Liver (tissue), 9 donors: ENCODE results near the gene CLCN2. TPM values are rescaled to one million over a fixed set of nuclear protein-coding genes. Genes with fewer than 3 reads are reported as not detected.

Experiments used
- DNase-seq: peaks from one replicate; pipeline ENCODE4 v3.0.0-alpha.2; 2017; ENCODE audit warnings: low spot score
- H3K27ac ChIP-seq, 2 donors: one replicate each; pipeline ENCODE4 v1.7.0; 2013; ENCODE audit warnings: inconsistent platforms in 2 of 2, low read length in 2 of 2, control low read depth in 1 of 2, low read depth in 1 of 2, mild to moderate bottlenecking in 1 of 2
- H3K27me3 ChIP-seq, 4 donors: one replicate each; pipeline versions ENCODE4 v1.6.1 to v1.7.0; 2013; ENCODE audit warnings: low read length in 3 of 4, inconsistent platforms in 1 of 4, mild to moderate bottlenecking in 1 of 4, moderate library complexity in 1 of 4; ENCODE audit not compliant: control insufficient read depth in 4 of 4, insufficient read depth in 4 of 4
- H3K36me3 ChIP-seq, 4 donors: one replicate each; pipeline versions ENCODE4 v1.6.1 to v1.7.0; 2013; ENCODE audit warnings: low read length in 3 of 4, mild to moderate bottlenecking in 3 of 4, low read depth in 1 of 4, moderate library complexity in 1 of 4; ENCODE audit not compliant: control insufficient read depth in 4 of 4, insufficient read depth in 3 of 4
- H3K4me1 ChIP-seq, 4 donors: one replicate each; pipeline versions ENCODE4 v1.6.1 to v1.7.0; 2013; ENCODE audit warnings: low read length in 3 of 4, mild to moderate bottlenecking in 3 of 4, moderate library complexity in 1 of 4; ENCODE audit not compliant: control insufficient read depth in 4 of 4, insufficient read depth in 4 of 4
- H3K4me3 ChIP-seq, 3 donors: one replicate each; pipeline versions ENCODE4 v1.6.1 to v1.7.0; 2013; ENCODE audit warnings: low read length in 3 of 3, control low read depth in 1 of 3, low read depth in 1 of 3, mild to moderate bottlenecking in 1 of 3
- H3K9ac ChIP-seq, 2 donors: one replicate each; pipeline ENCODE4 v1.7.0; 2013; ENCODE audit warnings: low read length in 2 of 2, mild to moderate bottlenecking in 2 of 2, moderate library complexity in 2 of 2, control low read depth in 1 of 2, low read depth in 1 of 2
- H3K9me3 ChIP-seq, 4 donors: one replicate each; pipeline versions ENCODE4 v1.6.1 to v1.7.0; 2013; ENCODE audit warnings: low read length in 3 of 4; ENCODE audit not compliant: control insufficient read depth in 4 of 4
- EGR1 ChIP-seq, 2 donors: IDR thresholded peaks; 2 replicates each; pipeline ENCODE4 v1.6.1; 2016 to 2018; ENCODE audit warnings: antibody characterized with exemption in 2 of 2, low read depth in 2 of 2
- FOXA1 ChIP-seq: IDR thresholded peaks from 2 replicates; pipeline ENCODE4 v1.6.1; 2016; ENCODE audit warnings: antibody characterized with exemption
- FOXA2 ChIP-seq: IDR thresholded peaks from 2 replicates; pipeline ENCODE4 v1.6.1; 2016; ENCODE audit warnings: antibody characterized with exemption
- GABPA ChIP-seq, 2 donors: IDR thresholded peaks in 1 of 2; conservative IDR thresholded peaks in 1 of 2; 2 replicates each; pipeline ENCODE4 v1.6.1; 2016; ENCODE audit warnings: antibody characterized with exemption in 2 of 2, mild to moderate bottlenecking in 1 of 2, moderate library complexity in 1 of 2
- HNF4A ChIP-seq, 2 donors: conservative IDR thresholded peaks; 2 replicates each; pipeline ENCODE4 v1.6.1; 2016; ENCODE audit warnings: antibody characterized with exemption in 2 of 2, mild to moderate bottlenecking in 2 of 2
- HNF4G ChIP-seq: IDR thresholded peaks from 2 replicates; pipeline ENCODE4 v1.6.1; 2016; ENCODE audit warnings: antibody characterized with exemption
- JUND ChIP-seq, 2 donors: IDR thresholded peaks; 2 replicates each; pipeline ENCODE4 v1.6.1; 2016; ENCODE audit warnings: antibody characterized with exemption in 2 of 2
- NR2F2 ChIP-seq: IDR thresholded peaks from 2 replicates; pipeline ENCODE4 v1.6.1; 2016; ENCODE audit warnings: antibody characterized with exemption
- RAD21 ChIP-seq, 2 donors: IDR thresholded peaks; 2 replicates each; pipeline ENCODE4 v1.6.1; 2016; ENCODE audit warnings: antibody characterized with exemption in 2 of 2, mild to moderate bottlenecking in 2 of 2
- REST ChIP-seq: IDR thresholded peaks from 2 replicates; pipeline ENCODE4 v1.6.1; 2016; ENCODE audit warnings: antibody characterized with exemption, mild to moderate bottlenecking
- RXRA ChIP-seq, 2 donors: IDR thresholded peaks; 2 replicates each; pipeline ENCODE4 v1.6.1; 2017 to 2018; ENCODE audit warnings: antibody characterized with exemption in 2 of 2, mild to moderate bottlenecking in 1 of 2
- SP1 ChIP-seq: IDR thresholded peaks from 2 replicates; pipeline ENCODE4 v1.6.1; 2018; ENCODE audit warnings: antibody characterized with exemption, mild to moderate bottlenecking
- TAF1 ChIP-seq: conservative IDR thresholded peaks from 2 replicates; pipeline ENCODE4 v1.6.1; 2016; ENCODE audit warnings: antibody characterized with exemption, mild to moderate bottlenecking
- YY1 ChIP-seq: IDR thresholded peaks from 2 replicates; pipeline ENCODE4 v1.6.1; 2016; ENCODE audit warnings: antibody characterized with exemption, mild to moderate bottlenecking
- ZBTB33 ChIP-seq: IDR thresholded peaks from 2 replicates; pipeline ENCODE4 v1.6.1; 2016; ENCODE audit warnings: antibody characterized with exemption
- WGBS: extraction: QIAGEN DNeasy Blood & Tissue Kit; methylation state at CpG from one replicate; pipeline ENCODE4 v1.1.7; 2013; 5-methylcytosine and 5-hydroxymethylcytosine counted together
- polyA plus RNA-seq, 2 donors: library from polyadenylated mRNA; stranded (reverse) in 1 of 2; unstranded in 1 of 2; fragments of 200-250 nt in 1 of 2; fragments of >200 nt in 1 of 2; fragmentation: Nextera tagmentation in 1 of 2; extraction: Ambion mirVana in 1 of 2; gene quantifications; one replicate each; pipeline versions ENCODE4 v1.2.1 to v1.2.3, GENCODE V29; 2013 to 2015
- total RNA-seq, 2 donors: library from RNA; depleted of rRNA; stranded (reverse); fragments of >200 nt; gene quantifications; one replicate each; pipeline ENCODE4 v1.2.3, GENCODE V29; 2014
- TF ChIP-seq, protein P1 (sequence below): fragments of 150-350 bp; IDR thresholded peaks from 2 replicates; pipeline ENCODE4 v1.5.1; 2017; ENCODE audit warnings: improper control_type of control experiment, low read depth, low read length; ENCODE audit not compliant: missing input control
- donor health status: healthy.
- donor health status: healthy.
- donor health status: healthy.
- donor health status: healthy.
- donor health status: healthy.

CLCN2 gene
- total and polyA plus RNA-seq, 4 donors, result 1.1 to 3.9 (median 2.6) TPM

- H3K4me3 ChIP-seq, result no peak overlapping the region
- no peaks in the 10 kb centered on the region for H3K27me3 ChIP-seq
- peak overlapping the region in 1 of 2 donors; percentile 28 for H3K27ac ChIP-seq
- H3K9me3 ChIP-seq, result no peaks in the 10 kb centered on the region
- 93% methylated on average over 5 of the region's 5 CpGs for WGBS
- no peak for DNase-seq
- H3K36me3 ChIP-seq, result peaks cover 41 to 80% (median 67%) of the 10 kb centered on the region in 4 donors
- H3K9ac ChIP-seq, result no peak overlapping the region
- H3K4me1 ChIP-seq, result peaks cover 20 to 62% (median 59%) of the 10 kb centered on the region in 4 donors
- TF ChIP-seq HNF4A (conservative IDR thresholded peaks at IDR 0.05) (no peak), HNF4G (no peak), ZBTB33 (no peak), FOXA2 (no peak), SP1 (no peak), JUND (IDR thresholded peaks at IDR 0.05) (no peak), EGR1 (IDR thresholded peaks at IDR 0.05; ENCODE audit: low read depth in 2 of 2) (no peak)
Observed at GRCh38 chr3:184321666-184322065, 39.7 kb downstream of the CLCN2 start.

- peak overlapping the region; percentile 88 to 90 for H3K27ac ChIP-seq
- H3K4me1 ChIP-seq, result peaks cover 20 to 71% (median 66%) of the 10 kb centered on the region in 4 donors
- H3K36me3 ChIP-seq, result peaks cover 37 to 66% (median 53%) of the 10 kb centered on the region in 4 donors
- H3K4me3 ChIP-seq, result peak overlapping the region in 2 of 3 donors; percentile 25 to 34
- no peaks in the 10 kb centered on the region for H3K27me3 ChIP-seq
- H3K9me3 ChIP-seq, result no peaks in the 10 kb centered on the region
- H3K9ac ChIP-seq, result peak overlapping the region; percentile 52 to 56
- DNase-seq, result peak; percentile 88
- TF ChIP-seq RXRA (IDR thresholded peaks at IDR 0.05) (peak in 1 of 2 donors; percentile 29), FOXA1 (no peak), JUND (IDR thresholded peaks at IDR 0.05) (peak; percentile 92 to 97), SP1 (peak; percentile 28), RAD21 (IDR thresholded peaks at IDR 0.05) (peak in 1 of 2 donors; percentile 29), HNF4A (conservative IDR thresholded peaks at IDR 0.05) (peak in 1 of 2 donors; percentile 32), YY1 (no peak)
- 6% methylated on average over 4 of the region's 4 CpGs for WGBS
Observed at GRCh38 chr3:184320104-184320445, 41.3 kb downstream of the CLCN2 start.

DNA sequence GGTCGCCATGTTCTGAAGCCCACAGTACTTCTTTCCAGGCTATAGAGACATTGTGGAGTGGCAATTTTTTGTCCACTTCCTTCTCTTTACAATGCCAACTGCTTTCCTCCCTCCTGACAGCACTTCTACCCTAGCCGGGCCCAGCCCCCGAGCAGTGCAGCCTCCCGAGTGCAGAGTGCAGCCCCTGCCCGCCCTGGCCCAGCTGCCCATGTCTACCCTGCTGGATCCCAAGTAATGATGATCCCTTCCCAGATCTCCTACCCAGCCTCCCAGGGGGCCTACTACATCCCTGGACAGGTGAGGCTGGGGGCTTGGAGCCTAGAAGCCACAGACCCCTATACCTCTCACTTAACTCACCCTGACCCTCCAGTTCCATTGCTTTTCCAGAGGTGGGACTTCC is 44.2 kb downstream of the CLCN2 start:
- Histone ChIP-seq H3K9me3 (no peaks in the 10 kb centered on the region), H3K36me3 (peaks cover 18 to 38% (median 27%) of the 10 kb centered on the region in 4 donors), H3K4me1 (peaks cover 20 to 63% (median 60%) of the 10 kb centered on the region in 4 donors), H3K27ac (no peak overlapping the region), H3K27me3 (no peaks in the 10 kb centered on the region), H3K9ac (no peak overlapping the region), H3K4me3 (peak overlapping the region; percentile 88 to 98 (median 96))
- no peak for TF ChIP-seq EGR1 (IDR thresholded peaks at IDR 0.05; ENCODE audit: low read depth in 2 of 2)
- no peak for TF ChIP-seq REST
- TF ChIP-seq, protein P1, sequence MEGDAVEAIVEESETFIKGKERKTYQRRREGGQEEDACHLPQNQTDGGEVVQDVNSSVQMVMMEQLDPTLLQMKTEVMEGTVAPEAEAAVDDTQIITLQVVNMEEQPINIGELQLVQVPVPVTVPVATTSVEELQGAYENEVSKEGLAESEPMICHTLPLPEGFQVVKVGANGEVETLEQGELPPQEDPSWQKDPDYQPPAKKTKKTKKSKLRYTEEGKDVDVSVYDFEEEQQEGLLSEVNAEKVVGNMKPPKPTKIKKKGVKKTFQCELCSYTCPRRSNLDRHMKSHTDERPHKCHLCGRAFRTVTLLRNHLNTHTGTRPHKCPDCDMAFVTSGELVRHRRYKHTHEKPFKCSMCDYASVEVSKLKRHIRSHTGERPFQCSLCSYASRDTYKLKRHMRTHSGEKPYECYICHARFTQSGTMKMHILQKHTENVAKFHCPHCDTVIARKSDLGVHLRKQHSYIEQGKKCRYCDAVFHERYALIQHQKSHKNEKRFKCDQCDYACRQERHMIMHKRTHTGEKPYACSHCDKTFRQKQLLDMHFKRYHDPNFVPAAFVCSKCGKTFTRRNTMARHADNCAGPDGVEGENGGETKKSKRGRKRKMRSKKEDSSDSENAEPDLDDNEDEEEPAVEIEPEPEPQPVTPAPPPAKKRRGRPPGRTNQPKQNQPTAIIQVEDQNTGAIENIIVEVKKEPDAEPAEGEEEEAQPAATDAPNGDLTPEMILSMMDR, result no peak
- TF ChIP-seq FOXA2, result no peak
- no peak for TF ChIP-seq SP1
- no peak for TF ChIP-seq ZBTB33
- TF ChIP-seq JUND (IDR thresholded peaks at IDR 0.05), result no peak
- no peak for TF ChIP-seq GABPA (IDR thresholded peaks at IDR 0.05 in 1 of 2, conservative IDR thresholded peaks at IDR 0.05 in 1 of 2)
- no peak for TF ChIP-seq NR2F2
- no peak for TF ChIP-seq HNF4G
- no peak for TF ChIP-seq YY1
- no peak for TF ChIP-seq FOXA1
- no peak for TF ChIP-seq TAF1
- no peak for TF ChIP-seq HNF4A (conservative IDR thresholded peaks at IDR 0.05)
- TF ChIP-seq RXRA (IDR thresholded peaks at IDR 0.05), result no peak
- no peak for DNase-seq
- 57% methylated on average over 5 of the region's 5 CpGs for WGBS
